GM21447 (cell line): Measurements from ENCODE around the gene APLP2.
"Not testable (repeated sequence)": the region's sequence is repeated elsewhere in the genome, so short reads cannot be mapped to it uniquely, and the experiment has no call there.

Source experiments
- ATAC-seq: cut with Tn5 transposase; IDR thresholded peaks from one replicate; pipeline ENCODE4 v1.9.1; 2021; ENCODE audit not compliant: unreplicated experiment

The APLP2 gene

GRCh38 chr11:130069659-130070108, at the start of gene APLP2:
Gene APLP2, plus strand, starts transcription at chr11:130069894. Its CDS starts 84 bp downstream, at chr11:130069978.
- ATAC-seq, result peak; percentile 98

GRCh38 chr11:130020323-130020722, 49.4 kb upstream of the APLP2 start:
- ATAC-seq, result no peak

GRCh38 chr11:130021606-130022005, 48.1 kb upstream of the APLP2 start:
- not testable (repeated sequence) for ATAC-seq

- peak; percentile 11 for ATAC-seq
Measured at GRCh38 chr11:130022799-130023198, 46.9 kb upstream of the APLP2 start.

GRCh38 chr11:130023204-130023603, 46.5 kb upstream of the APLP2 start:
- peak; percentile 97 for ATAC-seq

- no peak for ATAC-seq
Measured at GRCh38 chr11:130024361-130024760, 45.3 kb upstream of the APLP2 start.

GRCh38 chr11:130025371-130025770, 44.3 kb upstream of the APLP2 start:
- no peak for ATAC-seq

- peak; percentile 70 for ATAC-seq
Measured at GRCh38 chr11:130029137-130029536, 40.6 kb upstream of the APLP2 start.

- ATAC-seq, result no peak
Measured at GRCh38 chr11:130031056-130031455, 38.6 kb upstream of the APLP2 start.

- no peak for ATAC-seq
Measured at GRCh38 chr11:130031945-130032344, 37.7 kb upstream of the APLP2 start.

- no peak for ATAC-seq
Measured at GRCh38 chr11:130032931-130033330, 36.8 kb upstream of the APLP2 start.

- no peak for ATAC-seq
Measured at GRCh38 chr11:130034236-130034635, 35.5 kb upstream of the APLP2 start.

GRCh38 chr11:130037058-130037457, 32.6 kb upstream of the APLP2 start:
- no peak for ATAC-seq

- no peak for ATAC-seq
Measured at GRCh38 chr11:130037881-130038585, 31.7 kb upstream of the APLP2 start.

- no peak for ATAC-seq
Measured at GRCh38 chr11:130040281-130040940, 29.3 kb upstream of the APLP2 start.

GRCh38 chr11:130042093-130042591, 27.6 kb upstream of the APLP2 start:
- no peak for ATAC-seq

GRCh38 chr11:130043575-130043974, 26.1 kb upstream of the APLP2 start:
- ATAC-seq, result no peak

GRCh38 chr11:130047141-130047540, 22.6 kb upstream of the APLP2 start:
- ATAC-seq, result no peak

GRCh38 chr11:130049328-130049771, 20.3 kb upstream of the APLP2 start:
- ATAC-seq, result no peak

- no peak for ATAC-seq
Measured at GRCh38 chr11:130050257-130050656, 19.4 kb upstream of the APLP2 start.

- no peak for ATAC-seq
Measured at GRCh38 chr11:130051082-130051481, 18.6 kb upstream of the APLP2 start.

GRCh38 chr11:130052567-130052966, 17.1 kb upstream of the APLP2 start:
- ATAC-seq, result no peak
